Measurements from ENCODE around the gene PARP1. TPM values are rescaled to one million over a fixed set of nuclear protein-coding genes. Genes with fewer than 3 reads are reported as not detected.

PARP1 gene
- total RNA-seq, 3 donors from 2014 or later, result 35.8 to 81.2 (median 63.2) TPM

DNA sequence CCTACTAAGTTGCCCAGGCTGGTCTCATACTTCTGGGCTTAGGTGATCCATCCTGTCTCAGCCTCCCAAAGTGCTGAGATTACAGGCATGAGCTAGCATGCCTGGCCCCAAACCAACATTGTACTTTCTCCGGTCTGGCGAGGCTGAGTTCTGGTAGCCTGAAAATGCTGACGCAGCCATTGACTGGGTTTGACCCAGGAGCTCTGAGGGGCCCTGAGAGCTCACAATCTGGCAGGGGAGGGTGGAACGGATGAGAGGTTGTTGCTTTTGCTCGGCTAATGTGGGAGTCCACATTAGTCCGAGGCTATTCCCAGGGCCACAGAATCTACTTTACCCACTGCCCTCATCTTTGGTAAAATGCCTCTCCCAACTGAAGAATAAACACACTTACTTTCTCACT lies 35.1 kb upstream of the PARP1 start:
- no peak for ATAC-seq
- TF ChIP-seq, protein P1, sequence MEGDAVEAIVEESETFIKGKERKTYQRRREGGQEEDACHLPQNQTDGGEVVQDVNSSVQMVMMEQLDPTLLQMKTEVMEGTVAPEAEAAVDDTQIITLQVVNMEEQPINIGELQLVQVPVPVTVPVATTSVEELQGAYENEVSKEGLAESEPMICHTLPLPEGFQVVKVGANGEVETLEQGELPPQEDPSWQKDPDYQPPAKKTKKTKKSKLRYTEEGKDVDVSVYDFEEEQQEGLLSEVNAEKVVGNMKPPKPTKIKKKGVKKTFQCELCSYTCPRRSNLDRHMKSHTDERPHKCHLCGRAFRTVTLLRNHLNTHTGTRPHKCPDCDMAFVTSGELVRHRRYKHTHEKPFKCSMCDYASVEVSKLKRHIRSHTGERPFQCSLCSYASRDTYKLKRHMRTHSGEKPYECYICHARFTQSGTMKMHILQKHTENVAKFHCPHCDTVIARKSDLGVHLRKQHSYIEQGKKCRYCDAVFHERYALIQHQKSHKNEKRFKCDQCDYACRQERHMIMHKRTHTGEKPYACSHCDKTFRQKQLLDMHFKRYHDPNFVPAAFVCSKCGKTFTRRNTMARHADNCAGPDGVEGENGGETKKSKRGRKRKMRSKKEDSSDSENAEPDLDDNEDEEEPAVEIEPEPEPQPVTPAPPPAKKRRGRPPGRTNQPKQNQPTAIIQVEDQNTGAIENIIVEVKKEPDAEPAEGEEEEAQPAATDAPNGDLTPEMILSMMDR (IDR thresholded peaks at IDR 0.05), result no peak
- H3K4me1 ChIP-seq (ENCODE audit: low read depth), result no peaks in the 10 kb centered on the region
- H3K4me3 ChIP-seq, result no peak overlapping the region
- no peak for DNase-seq
- H3K36me3 ChIP-seq (ENCODE audit: low read depth), result no peaks in the 10 kb centered on the region
- intact Hi-C loops (cut with DNase I, micrococcal nuclease), result no loop called here
- no peaks in the 10 kb centered on the region for H3K9me3 ChIP-seq

DNA sequence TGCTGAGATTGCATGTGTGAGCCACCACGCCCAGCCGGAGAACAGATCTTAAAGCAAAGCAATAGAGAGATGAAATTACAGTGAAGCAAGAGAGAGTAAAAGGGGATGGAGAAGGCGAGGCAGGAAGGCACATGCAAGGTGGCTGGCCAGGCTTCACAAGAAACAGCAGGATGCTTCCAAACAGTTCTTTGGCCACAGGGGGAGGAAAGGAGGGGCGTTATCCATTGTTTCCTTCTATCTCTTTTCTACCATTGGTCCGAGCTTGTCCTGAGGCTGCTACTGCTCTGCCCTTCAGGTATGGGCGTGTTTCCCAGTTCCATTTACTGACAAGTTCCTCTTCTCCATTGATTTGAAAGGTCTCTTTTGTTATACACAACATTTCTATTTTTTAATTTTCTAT lies 33.7 kb upstream of the PARP1 start:
- no peaks in the 10 kb centered on the region for H3K4me1 ChIP-seq (ENCODE audit: low read depth)
- no peaks in the 10 kb centered on the region for H3K9me3 ChIP-seq
- intact Hi-C loops (cut with DNase I, micrococcal nuclease), result no loop called here
- TF ChIP-seq, protein P1 (IDR thresholded peaks at IDR 0.05), result no peak
- DNase-seq, result no peak
- no peak for ATAC-seq
- H3K36me3 ChIP-seq (ENCODE audit: low read depth), result no peaks in the 10 kb centered on the region
- H3K4me3 ChIP-seq, result no peak overlapping the region

DNA sequence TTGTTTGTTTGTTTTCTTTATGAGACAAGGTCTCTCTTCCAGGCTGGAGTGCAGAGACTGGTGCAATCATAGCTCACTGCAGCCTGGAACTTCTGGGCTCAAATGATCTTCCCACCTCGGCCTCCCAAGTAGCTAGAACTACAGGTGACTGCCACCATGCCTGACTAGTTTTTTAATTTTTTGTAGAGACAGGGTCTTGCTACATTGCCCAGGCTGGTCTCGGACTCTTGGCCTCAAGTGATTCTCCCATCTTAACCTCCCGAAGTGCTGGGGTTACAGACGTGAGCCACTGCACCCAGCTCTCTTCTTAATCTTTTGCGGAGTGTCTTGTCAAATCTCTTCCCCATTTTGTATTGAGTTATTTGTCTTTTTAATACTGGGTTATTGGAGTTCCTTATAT lies 32.6 kb upstream of the PARP1 start:
- Histone ChIP-seq H3K9me3 (no peaks in the 10 kb centered on the region), H3K4me1 (ENCODE audit: low read depth) (no peaks in the 10 kb centered on the region), H3K4me3 (no peak overlapping the region), H3K36me3 (ENCODE audit: low read depth) (no peaks in the 10 kb centered on the region)
- ATAC-seq (no peak), DNase-seq (no peak)
- intact Hi-C loops (cut with DNase I, micrococcal nuclease), result no loop called here
- TF ChIP-seq, protein P1 (IDR thresholded peaks at IDR 0.05), result no peak

DNA sequence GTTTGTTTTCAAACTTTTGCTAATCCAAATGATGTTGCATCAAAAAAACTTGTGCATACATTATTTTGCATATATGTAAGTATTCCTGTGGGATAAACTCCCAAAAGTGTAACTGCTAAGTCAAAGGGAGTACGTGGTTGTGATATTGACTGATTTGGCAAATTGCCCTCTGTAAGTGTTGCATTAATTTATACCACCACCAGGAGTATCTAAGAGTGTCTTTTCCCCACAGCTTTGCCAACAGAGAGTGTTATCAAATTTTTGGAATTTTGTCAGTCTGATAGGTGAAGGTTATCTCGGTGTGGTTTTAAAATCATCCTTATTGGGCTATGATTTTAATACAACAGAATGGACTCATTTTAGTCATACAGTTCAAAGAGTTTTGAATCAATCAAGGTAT lies 30.1 kb upstream of the PARP1 start:
- H3K9me3 ChIP-seq, result no peaks in the 10 kb centered on the region

DNA sequence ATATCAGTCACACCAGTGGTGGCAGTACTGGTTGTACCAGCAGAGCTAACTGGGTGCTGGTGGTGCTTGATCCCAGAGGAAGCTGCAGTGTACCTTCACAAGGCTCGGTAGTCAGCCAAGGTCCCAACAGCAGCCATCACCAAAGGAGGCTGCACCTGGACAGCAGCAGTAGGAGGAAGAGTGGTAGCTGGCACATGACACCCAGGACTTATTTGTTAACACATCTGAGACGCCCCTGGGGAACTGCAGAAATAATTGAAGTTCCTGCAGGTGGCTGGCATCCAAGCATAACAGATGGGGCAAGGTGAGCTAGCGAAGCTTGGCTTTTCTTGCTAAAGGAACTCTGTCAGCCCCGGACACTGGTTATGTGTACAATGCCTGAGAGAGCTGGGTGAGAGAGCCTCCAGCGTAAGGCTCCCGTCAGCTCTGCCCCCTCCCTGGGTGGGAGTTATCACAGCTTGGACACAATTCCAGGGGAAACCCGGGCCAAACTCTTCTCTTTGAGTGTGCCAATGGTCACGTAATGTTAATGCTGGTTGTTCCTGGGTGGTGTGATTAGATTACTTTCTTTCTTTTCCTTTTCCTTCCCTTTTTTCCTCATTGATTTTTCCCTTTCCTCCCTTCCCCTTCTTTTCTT lies 29.1 kb upstream of the PARP1 start:
- no peaks in the 10 kb centered on the region for H3K4me1 ChIP-seq (ENCODE audit: low read depth)
- DNase-seq, result no peak
- H3K36me3 ChIP-seq (ENCODE audit: low read depth), result no peaks in the 10 kb centered on the region
- TF ChIP-seq, protein P1 (IDR thresholded peaks at IDR 0.05), result no peak
- peak; percentile 67 for ATAC-seq
- H3K9me3 ChIP-seq, result no peaks in the 10 kb centered on the region
- no peak overlapping the region for H3K4me3 ChIP-seq
- intact Hi-C loops (cut with DNase I, micrococcal nuclease), result no loop called here

More for the DNA sequence above, 30.1 kb upstream of the PARP1 start:
- TF ChIP-seq, protein P1 (IDR thresholded peaks at IDR 0.05), result no peak
- no peak for DNase-seq
- intact Hi-C loops (cut with DNase I, micrococcal nuclease), result no loop called here
- Histone ChIP-seq H3K4me3 (no peak overlapping the region), H3K4me1 (ENCODE audit: low read depth) (no peaks in the 10 kb centered on the region), H3K36me3 (ENCODE audit: low read depth) (no peaks in the 10 kb centered on the region)
- no peak for ATAC-seq

DNA sequence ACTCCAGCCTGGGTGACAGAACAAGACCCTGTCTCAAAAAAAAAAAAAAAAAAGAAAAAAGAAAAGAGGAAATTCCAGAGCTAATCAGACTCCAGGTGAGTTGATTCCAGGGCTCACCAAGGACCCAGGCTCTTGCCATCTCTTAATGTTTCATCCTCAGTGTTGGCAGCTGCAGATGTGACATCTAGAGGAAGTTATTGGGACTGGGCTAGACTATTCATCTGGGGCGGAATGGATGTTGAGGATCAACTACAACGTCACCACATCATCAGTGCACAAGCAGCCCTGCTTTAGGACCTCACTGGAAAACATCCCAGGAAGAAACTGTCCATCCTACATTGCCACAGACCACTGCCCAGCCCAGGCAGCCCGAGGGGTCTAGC lies 28.6 kb upstream of the PARP1 start:
- TF ChIP-seq, protein P1 (IDR thresholded peaks at IDR 0.05), result no peak
- Histone ChIP-seq H3K4me3 (no peak overlapping the region), H3K36me3 (ENCODE audit: low read depth) (no peaks in the 10 kb centered on the region), H3K4me1 (ENCODE audit: low read depth) (no peaks in the 10 kb centered on the region), H3K9me3 (no peaks in the 10 kb centered on the region)
- no peak for DNase-seq
- intact Hi-C loops (cut with DNase I, micrococcal nuclease), result no loop called here
- no peak for ATAC-seq

All from mucosa of descending colon (tissue), 3 donors.